HepG2 (cell line): ENCODE data around the gene PPM1F. TPM values are rescaled to one million over a fixed set of nuclear protein-coding genes. Genes with fewer than 3 reads are reported as not detected.

Experiments used
- BATF2 ChIP-seq: sonication (generic); formaldehyde crosslinking; IDR thresholded peaks from 2 replicates; pipeline ENCODE4 v1.8.0; 2022; ENCODE audit warnings: mild to moderate bottlenecking, missing genetic modification reagents, moderate library complexity
- MNT ChIP-seq: fragments of 450-650 bp; IDR thresholded peaks from 2 replicates; pipeline ENCODE4 v1.6.1; 2016
- NCOA2 ChIP-seq: sonication (generic); formaldehyde crosslinking; IDR thresholded peaks from 2 replicates; pipeline ENCODE4 v1.8.0; 2022; ENCODE audit warnings: inconsistent platforms
- SAP130 ChIP-seq: IDR thresholded peaks from 2 replicates; pipeline ENCODE4 v1.6.1; 2016; ENCODE audit warnings: low read depth
- TMF1 ChIP-seq: sonication (generic); formaldehyde crosslinking; IDR thresholded peaks from 2 replicates; pipeline ENCODE4 v1.8.1; 2022; ENCODE audit warnings: low read depth, missing genetic modification reagents
- YY1 ChIP-seq: IDR thresholded peaks from 2 replicates; pipeline ENCODE4 v1.6.1; 2011; ENCODE audit warnings: low read length, low read depth, moderate library complexity, mild to moderate bottlenecking; ENCODE audit not compliant: insufficient read depth, insufficient replicate concordance
- ZBTB40 ChIP-seq, 2 experiments: fragments of 450-650 bp in 1 of 2; sonication (generic) in 1 of 2; formaldehyde crosslinking in 1 of 2; IDR thresholded peaks; 2 replicates each; pipeline versions ENCODE4 v1.6.1 to v1.8.0; 2016 to 2022; ENCODE audit warnings: antibody characterized with exemption in 1 of 2, mild to moderate bottlenecking in 1 of 2, missing genetic modification reagents in 1 of 2
- ZNF143 ChIP-seq: sonication (generic); formaldehyde crosslinking; IDR thresholded peaks from 2 replicates; pipeline ENCODE4 v1.4.0; 2020; ENCODE audit warnings: missing genetic modification reagents
- polyA plus RNA-seq, 8 experiments: library from polyadenylated mRNA; depleted of rRNA in 3 of 8; stranded (reverse) in 7 of 8; unstranded in 1 of 8; fragments of >200 nt; fragmentation: Illumina TruSeq in 4 of 8; extraction: Trizol in 4 of 8; gene quantifications; 2 replicates each; pipeline versions ENCODE4 v1.2.1 to v1.2.3, GENCODE V29; 2011 to 2016; ENCODE audit warnings: low read depth in 4 of 8, missing spikeins in 1 of 8, mixed read lengths in 1 of 8; ENCODE audit not compliant: insufficient read depth in 1 of 8
- total RNA-seq, 5 experiments: library from RNA; depleted of rRNA; stranded (reverse); fragments of >200 nt; fragmentation: Illumina TruSeq; extraction: Trizol; gene quantifications; 2 replicates each; pipeline ENCODE4 v1.2.3, GENCODE V29; 2016; ENCODE audit warnings: low read depth in 1 of 5
- TF ChIP-seq, protein P1 (sequence below): sonication (generic); formaldehyde crosslinking; IDR thresholded peaks from 2 replicates; pipeline ENCODE4 v1.4.0; 2020; ENCODE audit warnings: mild to moderate bottlenecking, missing genetic modification reagents

PPM1F gene
- total and polyA plus RNA-seq, 2 of the 13 experiments (the other 11 are each of a cell fraction or from before 2014, with no cell fraction given): 11.0 to 19.6 TPM

GRCh38 chr22:21944871-21945270 lies 7.8 kb downstream of the PPM1F start (continued):
- TF ChIP-seq ZBTB40 (IDR thresholded peaks at IDR 0.05): no peak
- no peak for TF ChIP-seq ZBTB40 (CRISPR knock-in tag; IDR thresholded peaks at IDR 0.05)
- TF ChIP-seq SAP130 (CRISPR knock-in tag): no peak
- no peak for TF ChIP-seq MNT
- no peak for TF ChIP-seq ZNF143 (CRISPR knock-in tag)
- no peak for TF ChIP-seq TMF1
- no peak for TF ChIP-seq BATF2 (CRISPR knock-in tag)
- no peak for TF ChIP-seq NCOA2 (CRISPR knock-in tag)
- TF ChIP-seq, protein P1, sequence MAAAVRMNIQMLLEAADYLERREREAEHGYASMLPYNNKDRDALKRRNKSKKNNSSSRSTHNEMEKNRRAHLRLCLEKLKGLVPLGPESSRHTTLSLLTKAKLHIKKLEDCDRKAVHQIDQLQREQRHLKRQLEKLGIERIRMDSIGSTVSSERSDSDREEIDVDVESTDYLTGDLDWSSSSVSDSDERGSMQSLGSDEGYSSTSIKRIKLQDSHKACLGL (CRISPR knock-in tag): no peak
- TF ChIP-seq YY1: no peak
